Measurements from ENCODE around the gene KRTAP4-11.
A peak's percentile ranks its signal among the peaks of the same experiment; 100 is the strongest.

Gene KRTAP4-11

DNA sequence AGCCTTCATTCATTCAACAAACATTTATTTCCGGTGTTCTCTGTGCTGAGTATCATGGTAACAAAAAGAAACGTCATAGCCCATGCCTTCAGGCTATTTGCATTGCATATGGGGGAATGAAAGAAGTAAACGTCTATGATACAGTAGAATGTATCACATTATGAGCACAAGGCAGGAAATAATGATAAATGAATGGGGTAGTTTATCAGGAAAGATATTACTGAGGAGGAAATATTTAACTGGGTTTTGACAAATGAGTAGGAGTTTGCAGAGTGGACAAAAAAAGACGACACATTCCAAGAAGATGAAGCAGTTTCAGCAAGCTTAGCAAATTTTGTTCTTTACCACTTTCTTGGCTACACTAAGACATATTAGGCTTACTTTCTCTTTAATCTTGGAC lies 35.5 kb downstream of the KRTAP4-11 start:
- TF ChIP-seq, protein P1, sequence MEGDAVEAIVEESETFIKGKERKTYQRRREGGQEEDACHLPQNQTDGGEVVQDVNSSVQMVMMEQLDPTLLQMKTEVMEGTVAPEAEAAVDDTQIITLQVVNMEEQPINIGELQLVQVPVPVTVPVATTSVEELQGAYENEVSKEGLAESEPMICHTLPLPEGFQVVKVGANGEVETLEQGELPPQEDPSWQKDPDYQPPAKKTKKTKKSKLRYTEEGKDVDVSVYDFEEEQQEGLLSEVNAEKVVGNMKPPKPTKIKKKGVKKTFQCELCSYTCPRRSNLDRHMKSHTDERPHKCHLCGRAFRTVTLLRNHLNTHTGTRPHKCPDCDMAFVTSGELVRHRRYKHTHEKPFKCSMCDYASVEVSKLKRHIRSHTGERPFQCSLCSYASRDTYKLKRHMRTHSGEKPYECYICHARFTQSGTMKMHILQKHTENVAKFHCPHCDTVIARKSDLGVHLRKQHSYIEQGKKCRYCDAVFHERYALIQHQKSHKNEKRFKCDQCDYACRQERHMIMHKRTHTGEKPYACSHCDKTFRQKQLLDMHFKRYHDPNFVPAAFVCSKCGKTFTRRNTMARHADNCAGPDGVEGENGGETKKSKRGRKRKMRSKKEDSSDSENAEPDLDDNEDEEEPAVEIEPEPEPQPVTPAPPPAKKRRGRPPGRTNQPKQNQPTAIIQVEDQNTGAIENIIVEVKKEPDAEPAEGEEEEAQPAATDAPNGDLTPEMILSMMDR (IDR thresholded peaks at IDR 0.05; ENCODE audit: low read depth, low read length, missing control alignments): no peak
- H3K4me3 ChIP-seq (replicated peaks; ENCODE audit: low read depth, low read length): no peak overlapping the region
- no peak for DNase-seq (ENCODE audit: extremely low read depth, low read depth)

DNA sequence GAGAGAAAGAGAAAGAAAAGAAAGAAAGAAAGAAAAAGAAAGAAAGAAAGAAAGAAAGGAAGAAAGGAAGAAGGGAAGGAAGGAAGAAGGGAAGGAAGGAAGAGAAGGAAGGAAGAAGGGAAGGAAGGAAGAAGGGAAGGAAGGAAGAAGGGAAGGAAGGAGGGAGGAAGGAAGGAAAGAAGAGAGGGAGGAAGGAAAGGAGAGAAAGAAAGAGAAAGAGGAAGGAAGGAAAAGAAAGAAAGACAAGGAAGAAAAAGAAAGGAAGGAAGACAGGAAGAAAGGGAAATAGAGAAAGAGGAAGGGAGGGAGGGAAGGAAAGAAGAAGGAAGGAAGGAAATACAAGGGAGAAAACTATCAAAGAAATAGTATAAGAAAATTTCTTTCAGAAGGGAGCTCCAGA lies 41.4 kb downstream of the KRTAP4-11 start:
- no peak for DNase-seq (ENCODE audit: extremely low read depth, low read depth)
- TF ChIP-seq, protein P1 (IDR thresholded peaks at IDR 0.05; ENCODE audit: low read depth, low read length, missing control alignments): no peak
- no peak overlapping the region for H3K4me3 ChIP-seq (replicated peaks; ENCODE audit: low read depth, low read length)

DNA sequence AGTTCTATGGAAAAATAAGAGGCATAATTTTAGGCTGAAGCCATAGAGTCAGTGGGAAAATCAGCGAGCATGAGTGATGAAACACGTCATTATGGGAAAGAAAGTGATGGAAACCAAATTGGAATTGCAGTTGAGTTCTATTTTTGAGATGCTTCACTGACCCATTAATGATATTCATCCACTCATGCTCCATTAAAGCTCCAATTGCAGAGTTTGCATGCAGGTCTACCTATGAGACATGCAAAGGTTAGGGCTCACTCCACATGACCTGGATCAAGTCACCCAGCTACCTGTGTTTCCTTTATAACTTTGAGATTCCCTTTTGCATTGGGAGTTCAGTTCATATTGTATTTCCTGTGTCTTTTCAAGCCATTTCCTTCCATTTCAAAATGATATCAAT lies 44.5 kb downstream of the KRTAP4-11 start:
- TF ChIP-seq, protein P1 (IDR thresholded peaks at IDR 0.05; ENCODE audit: low read depth, low read length, missing control alignments): no peak
- no peak for DNase-seq (ENCODE audit: extremely low read depth, low read depth)
- no peak overlapping the region for H3K4me3 ChIP-seq (replicated peaks; ENCODE audit: low read depth, low read length)

DNA sequence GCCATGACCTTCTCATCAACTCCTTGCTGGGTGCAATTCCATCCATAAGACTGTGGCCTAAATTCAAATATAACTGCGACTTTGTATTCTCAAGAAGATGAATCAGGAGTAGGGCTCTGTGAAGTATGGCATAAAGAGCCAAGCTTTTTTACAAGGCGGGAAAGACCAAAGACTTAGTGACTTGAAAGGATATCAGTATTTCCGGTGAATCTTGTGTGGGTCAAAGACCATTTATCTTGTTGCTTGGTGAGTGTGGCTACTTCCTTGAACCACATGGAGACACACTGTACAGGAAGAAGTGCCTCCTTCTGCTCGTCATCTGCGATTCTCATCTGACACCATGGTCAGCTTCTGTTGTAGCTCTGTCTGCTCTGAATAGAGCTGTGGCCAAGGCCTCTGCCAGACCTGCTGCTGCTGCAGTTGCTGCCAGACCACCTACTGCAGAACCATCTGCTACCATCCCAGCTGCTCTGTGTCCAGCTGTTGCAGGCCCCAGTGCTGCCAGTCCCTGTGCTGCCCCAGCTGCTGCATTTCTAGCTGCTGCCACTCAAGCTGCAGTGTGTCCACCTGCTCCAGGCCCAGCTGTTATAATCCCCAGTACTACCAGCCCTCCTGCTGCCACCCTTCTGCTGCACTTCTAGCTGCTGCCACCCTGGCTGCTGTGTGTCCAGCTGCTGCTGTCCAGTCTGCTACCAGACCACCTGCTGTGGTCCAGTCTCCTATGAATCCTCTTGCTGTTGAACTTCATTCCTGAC lies 46.4 kb downstream of the KRTAP4-11 start:
- no peak for DNase-seq (ENCODE audit: extremely low read depth, low read depth)
- no peak overlapping the region for H3K4me3 ChIP-seq (replicated peaks; ENCODE audit: low read depth, low read length)
- TF ChIP-seq, protein P1 (IDR thresholded peaks at IDR 0.05; ENCODE audit: low read depth, low read length, missing control alignments): no peak

DNA sequence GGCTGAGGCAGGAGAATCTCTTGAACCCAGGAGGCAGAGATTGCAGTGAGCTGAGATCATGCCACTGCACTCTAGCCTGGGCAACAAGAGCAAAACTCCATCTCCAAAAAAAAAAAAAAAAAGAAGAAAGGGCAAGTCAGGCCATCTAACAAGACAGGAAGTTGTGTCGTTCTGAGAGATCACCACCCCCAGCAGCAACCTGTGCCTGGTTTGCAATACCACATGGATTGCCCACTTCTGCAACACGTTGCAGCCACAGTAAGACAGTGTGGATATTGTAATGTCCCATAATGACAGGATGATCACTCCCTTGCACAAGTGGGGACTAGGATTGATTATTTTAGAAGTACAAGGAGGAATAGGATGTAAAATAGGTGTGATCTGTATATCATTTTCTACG lies 49.1 kb downstream of the KRTAP4-11 start:
- no peak for DNase-seq (ENCODE audit: extremely low read depth, low read depth)
- H3K4me3 ChIP-seq (replicated peaks; ENCODE audit: low read depth, low read length): no peak overlapping the region

DNA sequence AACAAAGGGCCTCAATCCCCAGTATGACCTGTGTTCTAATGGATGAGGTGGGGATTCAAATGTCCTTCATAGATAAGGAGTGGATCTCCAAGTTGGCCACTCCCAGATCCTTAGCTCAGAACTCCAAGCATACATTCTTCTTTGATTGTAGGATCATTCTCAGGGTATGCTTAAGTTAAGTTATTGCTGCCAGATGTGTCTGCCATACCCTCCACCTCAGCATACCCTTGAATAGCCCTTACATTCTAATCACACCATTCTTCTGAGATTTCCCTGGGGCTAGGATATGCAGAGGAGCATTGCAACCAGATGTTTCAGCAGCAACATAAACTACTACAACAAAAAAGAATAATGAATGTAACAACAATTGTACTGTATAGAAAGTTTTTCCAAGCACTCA lies 50.9 kb downstream of the KRTAP4-11 start:
- TF ChIP-seq, protein P1 (IDR thresholded peaks at IDR 0.05; ENCODE audit: low read depth, low read length, missing control alignments): no peak
- DNase-seq (ENCODE audit: extremely low read depth, low read depth): peak; percentile 97
- H3K4me3 ChIP-seq (replicated peaks; ENCODE audit: low read depth, low read length): no peak overlapping the region

More for the DNA sequence above, 49.1 kb downstream of the KRTAP4-11 start:
- TF ChIP-seq, protein P1 (IDR thresholded peaks at IDR 0.05; ENCODE audit: low read depth, low read length, missing control alignments): no peak
